OCI-LY1 (cell line): ENCODE results near the gene FST.

Source experiments
- CTCF ChIP-seq: fragments of 200-600 bp; sonication (generic), shearing (Covaris generic); IDR thresholded peaks from 2 replicates; pipeline ENCODE4 v1.5.1; 2017; ENCODE audit warnings: mild to moderate bottlenecking, antibody characterized with exemption, low read length, moderate library complexity, mixed read lengths
- EZH2 ChIP-seq: fragments of 200-600 bp; sonication (generic), shearing (Covaris generic); IDR thresholded peaks from 2 replicates; pipeline ENCODE4 v1.8.0; 2017; ENCODE audit warnings: borderline replicate concordance, mixed run types, mild to moderate bottlenecking, antibody characterized with exemption, low read length, moderate library complexity, mixed read lengths

- TF ChIP-seq CTCF: no peak
- no peak for TF ChIP-seq EZH2
Observed at GRCh38 chr5:53463909-53464621, 16.4 kb upstream of the FST start.
